Measurements from ENCODE around the gene FHL1.

DNA sequence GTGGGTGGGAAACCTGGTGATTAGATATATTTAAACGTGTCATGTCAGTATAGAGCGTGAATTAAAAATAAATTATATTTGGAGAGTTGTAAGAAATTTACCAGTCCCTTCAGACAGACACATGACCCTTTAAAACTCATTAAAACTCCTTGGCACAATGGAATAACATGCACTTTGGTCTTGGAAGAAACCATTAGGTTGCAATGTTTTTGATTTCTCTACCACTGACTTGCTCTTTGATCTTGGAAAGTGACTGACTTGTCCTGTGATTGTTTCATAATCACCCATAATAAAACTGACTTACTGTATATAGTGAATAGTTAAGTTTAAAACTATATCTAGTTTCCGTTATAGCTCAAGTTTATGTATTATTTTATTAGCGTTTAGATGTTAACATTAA, 35.8 kb downstream of the FHL1 start:
- TF ChIP-seq EP300 (IDR thresholded peaks at IDR 0.05): no peak
- TF ChIP-seq, protein P1, sequence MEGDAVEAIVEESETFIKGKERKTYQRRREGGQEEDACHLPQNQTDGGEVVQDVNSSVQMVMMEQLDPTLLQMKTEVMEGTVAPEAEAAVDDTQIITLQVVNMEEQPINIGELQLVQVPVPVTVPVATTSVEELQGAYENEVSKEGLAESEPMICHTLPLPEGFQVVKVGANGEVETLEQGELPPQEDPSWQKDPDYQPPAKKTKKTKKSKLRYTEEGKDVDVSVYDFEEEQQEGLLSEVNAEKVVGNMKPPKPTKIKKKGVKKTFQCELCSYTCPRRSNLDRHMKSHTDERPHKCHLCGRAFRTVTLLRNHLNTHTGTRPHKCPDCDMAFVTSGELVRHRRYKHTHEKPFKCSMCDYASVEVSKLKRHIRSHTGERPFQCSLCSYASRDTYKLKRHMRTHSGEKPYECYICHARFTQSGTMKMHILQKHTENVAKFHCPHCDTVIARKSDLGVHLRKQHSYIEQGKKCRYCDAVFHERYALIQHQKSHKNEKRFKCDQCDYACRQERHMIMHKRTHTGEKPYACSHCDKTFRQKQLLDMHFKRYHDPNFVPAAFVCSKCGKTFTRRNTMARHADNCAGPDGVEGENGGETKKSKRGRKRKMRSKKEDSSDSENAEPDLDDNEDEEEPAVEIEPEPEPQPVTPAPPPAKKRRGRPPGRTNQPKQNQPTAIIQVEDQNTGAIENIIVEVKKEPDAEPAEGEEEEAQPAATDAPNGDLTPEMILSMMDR (IDR thresholded peaks at IDR 0.05): no peak
- TF ChIP-seq POLR2AphosphoS5 (IDR thresholded peaks at IDR 0.05): peak in 1 of 4 donors; percentile 5
- no peak for TF ChIP-seq POLR2A (IDR thresholded peaks at IDR 0.05)

All from sigmoid colon (tissue), 4 donors.